KBM-7 (cell line): ENCODE measurements around the gene ARNT2.
A peak's percentile ranks its signal among the peaks of the same experiment; 100 is the strongest.

ENCODE experiments used
- DNase-seq: peaks from one replicate; pipeline ENCODE4 v3.0.0-alpha.2; 2015
- in situ Hi-C: fragments of 300-500 bp; cut with MboI; formaldehyde crosslinking; loops from 2 replicates; pipeline ENCODE4 v1.14.3; 2020; ENCODE audit warnings: low sequenced_read_pairs, low pct_unique_long_range_greater_than_20kb, mixed read lengths

ARNT2 gene

DNA sequence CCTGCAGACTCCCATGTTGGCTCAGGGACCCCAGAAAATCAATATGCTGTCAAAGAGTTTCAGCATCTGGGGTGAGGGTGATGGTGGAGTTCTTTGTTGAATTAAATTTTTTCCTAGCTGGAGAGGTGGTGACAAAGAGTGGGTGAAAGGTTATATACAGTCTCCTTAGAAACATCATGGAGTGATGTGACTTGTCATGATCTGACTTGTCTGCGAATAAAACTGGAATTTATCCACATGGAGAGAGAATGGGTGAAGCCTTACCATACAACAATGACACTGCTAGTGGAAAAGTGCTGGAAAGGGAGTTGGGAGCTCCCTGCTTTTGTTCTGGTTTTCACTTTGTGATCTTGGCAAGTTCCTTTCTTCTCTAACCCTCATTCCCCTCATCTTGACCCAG is 75.0 kb downstream of the ARNT2 start:
- no peak for DNase-seq
- in situ Hi-C loops: no loop called here

DNA sequence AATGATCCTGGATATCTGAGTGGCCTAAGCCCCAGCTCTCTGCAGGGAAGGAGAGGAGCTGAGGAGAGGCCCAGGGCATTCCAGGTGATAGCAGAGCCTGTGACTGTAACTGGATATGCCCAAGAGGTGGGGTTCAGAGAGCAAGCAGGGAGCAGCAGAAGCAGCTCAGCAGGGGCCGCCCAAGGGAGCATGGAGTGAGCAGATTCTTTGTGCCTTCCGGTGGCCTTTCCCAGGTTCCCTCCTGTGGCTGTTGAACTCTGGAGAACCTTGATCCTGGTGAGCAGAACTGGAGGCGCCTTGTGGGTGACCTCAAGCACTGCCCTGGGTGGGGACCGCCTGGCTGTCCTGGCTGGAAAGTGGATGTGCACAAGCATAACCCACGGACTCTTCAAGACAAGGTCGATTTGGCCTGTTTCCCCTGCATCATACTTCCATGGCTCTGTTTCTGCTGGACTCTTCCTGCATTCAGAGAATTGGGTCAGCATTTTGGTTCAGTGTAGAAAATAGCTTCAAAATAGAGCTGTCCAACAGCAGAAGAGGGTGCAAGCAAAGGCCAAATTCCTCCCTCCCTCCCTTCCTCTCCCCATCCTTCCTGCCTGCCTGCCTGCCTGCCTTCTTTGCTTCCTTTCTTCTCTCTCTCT is 76.1 kb downstream of the ARNT2 start:
- no peak for DNase-seq
- in situ Hi-C loops: no loop called here

DNA sequence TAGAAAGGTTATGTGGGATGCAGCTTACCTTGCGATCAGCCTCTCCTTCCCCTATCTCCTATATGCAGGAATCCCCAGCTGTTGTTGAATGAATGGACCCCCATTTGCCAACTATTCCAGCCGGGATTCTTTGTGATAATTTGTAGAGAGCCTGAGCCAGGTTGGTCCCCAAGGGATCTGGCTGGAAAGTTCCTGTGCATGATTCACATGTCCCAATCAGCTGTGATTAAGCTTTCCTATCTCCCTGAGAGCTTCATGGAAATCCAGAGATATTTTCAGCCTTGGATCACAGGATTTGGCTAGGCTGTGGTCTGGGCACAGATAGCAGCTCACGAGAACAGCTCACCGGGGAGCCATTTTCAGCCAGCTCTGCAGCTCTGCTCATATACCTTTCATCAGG is 76.7 kb downstream of the ARNT2 start:
- no peak for DNase-seq
- in situ Hi-C loops: no loop called here

DNA sequence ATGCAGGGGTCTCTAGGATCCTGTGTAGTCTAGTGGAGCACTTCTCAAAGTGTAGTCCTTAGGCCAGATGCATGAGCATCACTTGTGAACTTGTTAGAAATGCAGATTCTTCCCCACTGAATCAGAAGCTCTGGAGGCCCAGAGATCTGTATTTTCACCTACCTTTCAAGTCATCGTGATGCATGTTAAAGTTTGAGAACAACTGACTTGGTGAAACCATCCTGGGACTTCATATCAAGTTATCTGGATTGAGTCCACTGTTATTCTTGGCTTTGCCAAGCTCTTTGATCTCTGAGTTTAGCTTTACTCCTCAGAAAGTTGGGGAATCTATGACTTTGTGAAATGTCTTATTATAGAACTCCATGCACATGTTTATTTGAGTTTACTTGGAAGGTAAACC is 78.5 kb downstream of the ARNT2 start:
- no peak for DNase-seq
- in situ Hi-C loops: no loop called here

DNA sequence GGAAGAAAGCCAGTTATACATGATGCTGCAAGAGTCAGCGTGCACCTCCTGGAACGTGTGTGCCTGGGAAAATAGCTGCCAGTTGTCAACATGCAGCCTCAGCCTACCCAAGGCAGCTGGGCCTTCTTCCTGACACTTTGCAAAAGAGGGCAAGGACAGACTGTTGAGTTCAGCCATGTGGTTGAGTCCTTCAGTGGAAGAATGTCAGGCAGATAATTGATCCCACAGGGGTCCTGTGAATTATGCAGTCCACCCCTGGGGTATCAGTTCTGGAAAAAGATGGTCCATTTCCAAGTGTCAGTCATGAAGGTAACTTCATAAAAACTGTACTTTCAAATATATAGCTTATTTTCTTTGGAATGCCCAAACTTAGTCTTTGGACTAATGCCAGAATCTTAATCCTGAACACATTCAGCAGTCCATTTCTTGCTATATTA is 79.6 kb downstream of the ARNT2 start:
- DNase-seq: no peak
- in situ Hi-C loops: no loop called here

DNA sequence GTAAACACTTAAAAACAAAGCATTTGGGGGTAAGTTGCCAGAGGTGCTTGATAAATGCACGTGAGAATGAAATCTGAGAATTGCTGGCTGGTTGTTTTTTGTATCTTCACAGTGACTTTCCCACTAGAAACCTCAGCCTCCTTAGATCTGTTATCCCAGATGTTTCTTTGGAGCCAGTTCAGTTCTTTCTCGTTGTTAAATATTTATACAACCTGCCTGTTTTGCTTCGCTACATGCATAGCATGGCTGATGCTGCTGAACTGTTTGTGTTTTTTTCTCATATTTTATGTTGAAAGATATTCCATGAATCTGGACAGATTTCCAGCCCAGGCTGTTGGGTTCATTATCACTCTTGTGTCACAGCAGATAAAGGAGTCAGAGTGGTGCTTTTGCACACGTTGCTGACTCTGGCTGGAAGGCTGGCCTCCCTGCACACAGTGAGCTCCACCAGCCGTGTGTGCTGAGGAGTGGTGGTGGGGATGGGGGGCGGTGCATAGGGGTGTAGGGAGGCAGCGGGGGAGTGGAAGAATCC is 80.2 kb downstream of the ARNT2 start:
- no peak for DNase-seq
- in situ Hi-C loops: no loop called here

DNA sequence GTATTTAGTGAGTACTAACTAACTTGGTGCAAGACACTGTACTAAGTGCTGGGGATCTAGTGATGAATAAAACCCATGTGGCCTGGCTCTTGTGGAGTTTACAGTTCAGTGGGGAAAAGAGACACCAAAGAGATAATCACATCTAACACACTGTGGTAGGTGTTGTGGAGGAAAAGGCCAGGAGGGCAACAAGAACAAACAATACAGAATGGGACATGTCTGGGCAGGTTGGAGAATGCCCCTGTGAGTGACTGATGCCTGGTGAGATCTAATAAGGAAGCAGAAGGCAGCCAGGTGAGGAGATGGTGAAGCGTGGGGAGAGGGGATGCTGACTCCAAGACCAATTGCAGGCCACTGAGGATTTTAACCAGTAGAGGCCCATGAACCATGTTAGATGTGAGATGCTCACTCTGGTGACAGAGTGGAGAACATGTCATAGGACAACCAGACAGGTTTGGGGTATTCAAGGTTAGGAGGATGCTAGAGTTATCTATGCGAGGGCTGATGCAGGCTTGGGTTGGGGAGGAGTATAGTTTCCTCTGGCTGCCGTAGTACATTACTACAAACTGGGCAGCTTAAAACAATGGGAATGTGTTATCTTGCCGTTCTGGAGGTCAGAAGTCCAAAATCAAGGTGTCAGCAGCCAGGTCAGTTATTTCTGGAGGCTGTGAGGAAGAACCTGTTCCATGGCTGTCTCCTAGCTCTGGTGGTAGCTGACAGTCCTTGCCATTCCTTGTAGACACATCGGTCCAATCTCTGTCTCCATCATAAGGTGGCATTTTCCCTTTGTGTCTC is 81.4 kb downstream of the ARNT2 start:
- in situ Hi-C loops: no loop called here
- DNase-seq: peak; percentile 16

DNA sequence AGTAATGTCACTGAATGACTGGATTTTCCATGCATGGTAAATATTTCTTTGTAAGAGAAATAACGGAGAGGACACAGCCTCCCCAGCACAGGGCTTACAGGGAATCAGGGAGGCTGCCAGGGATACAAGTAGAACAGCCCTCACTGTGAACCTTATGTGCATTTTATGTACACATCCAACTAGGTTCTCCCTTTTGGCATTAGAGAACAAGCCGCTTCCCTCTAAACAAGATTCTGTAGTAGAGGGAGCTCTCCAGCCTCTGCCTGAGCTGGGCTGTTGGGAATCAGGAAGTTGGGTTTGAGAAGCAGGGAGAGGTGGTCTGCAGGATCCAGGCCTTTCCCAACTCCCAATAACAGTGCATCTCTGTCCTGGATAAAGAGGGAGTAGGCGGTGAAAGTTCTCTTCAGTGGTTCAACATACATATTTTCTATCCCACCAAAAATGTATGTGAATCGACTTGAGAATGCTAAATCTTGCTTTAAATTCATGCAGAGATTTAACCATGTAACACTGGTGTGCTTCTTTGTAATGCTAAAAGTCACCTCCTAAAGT is 83.7 kb downstream of the ARNT2 start:
- no peak for DNase-seq
- in situ Hi-C loops: no loop called here

DNA sequence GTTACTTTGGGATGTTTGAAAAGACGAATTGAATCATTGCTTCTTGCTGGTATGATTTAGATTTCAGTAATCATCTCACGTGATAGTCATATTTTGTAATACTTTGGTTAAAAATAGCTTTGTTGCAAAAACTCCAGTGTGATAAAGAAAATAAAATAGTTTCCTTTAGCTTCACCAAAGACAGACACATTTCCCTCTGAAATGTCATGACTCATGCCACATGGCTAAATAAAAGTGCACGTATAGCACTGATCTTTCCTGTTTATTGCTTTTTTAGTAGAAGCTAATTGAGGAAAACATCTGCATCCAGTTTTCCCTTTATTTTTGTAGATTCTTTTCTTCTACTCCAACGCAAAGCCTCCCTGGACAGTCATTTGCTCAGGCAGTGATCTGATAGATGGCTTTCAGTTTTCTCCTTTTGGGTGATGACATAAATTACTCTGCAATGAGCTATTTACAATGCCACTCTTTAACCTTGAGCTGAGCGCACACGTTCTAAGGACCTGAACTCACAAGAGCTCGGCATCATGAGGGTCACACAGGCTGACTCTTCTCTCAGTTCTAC is 84.9 kb downstream of the ARNT2 start:
- DNase-seq: no peak
- in situ Hi-C loops: no loop called here

DNA sequence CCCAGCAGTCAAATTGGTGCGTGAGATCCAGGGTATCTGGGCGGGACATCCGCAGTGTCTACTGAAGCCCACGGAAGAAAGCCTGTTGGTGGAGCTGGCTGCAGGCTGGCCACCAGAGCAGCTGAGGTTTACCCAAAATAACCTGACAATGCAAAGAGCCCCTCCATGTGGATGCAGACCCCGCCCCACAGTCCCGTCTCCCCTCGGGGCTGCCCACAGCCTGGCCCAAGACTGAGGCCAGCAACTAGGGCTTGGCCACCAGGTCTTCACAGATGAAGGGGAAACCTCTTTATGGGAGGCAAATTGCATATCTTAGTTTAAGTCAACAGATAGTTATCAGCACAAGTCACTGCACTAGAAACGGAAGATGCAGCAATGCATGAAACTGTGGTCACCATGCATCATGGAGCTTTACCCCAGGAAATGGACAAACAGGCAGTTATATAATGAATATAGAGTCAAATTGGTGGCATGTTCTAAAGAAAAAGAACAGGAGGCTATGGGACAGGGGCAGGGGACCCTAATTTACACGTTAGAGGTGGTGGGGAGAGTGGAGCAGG is 86.3 kb downstream of the ARNT2 start:
- DNase-seq: no peak
- in situ Hi-C loops: no loop called here

DNA sequence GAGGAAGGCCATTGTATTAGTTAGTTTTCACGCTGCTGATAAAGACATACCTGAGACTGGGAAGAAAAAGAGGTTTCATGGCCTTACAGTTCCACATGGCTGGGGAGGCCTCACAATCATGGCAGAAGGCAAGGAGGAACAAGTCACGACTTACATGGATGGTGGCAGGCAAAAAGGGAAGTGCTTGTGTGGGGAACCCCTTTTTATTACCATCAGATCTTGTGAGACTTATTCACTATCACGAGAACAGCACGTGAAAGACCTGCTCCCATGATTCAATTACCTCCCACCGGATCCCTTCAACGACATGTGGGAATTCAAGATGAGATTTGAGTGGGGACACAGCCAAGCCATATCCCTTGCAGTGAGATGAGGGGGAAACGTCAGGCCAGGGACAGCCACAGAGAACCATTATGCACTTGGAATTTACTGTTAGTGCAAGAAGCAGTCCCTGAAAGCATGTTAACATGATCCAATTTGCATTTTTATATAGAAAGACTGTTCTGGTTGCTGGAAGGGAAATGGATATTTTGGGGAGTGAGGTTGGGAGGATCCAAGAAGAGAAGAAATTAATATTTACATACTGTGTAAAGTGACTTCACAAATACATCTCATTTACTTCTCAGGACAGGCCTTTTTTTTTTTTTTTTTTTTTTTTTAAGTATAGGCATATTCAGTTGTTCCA is 87.1 kb downstream of the ARNT2 start:
- in situ Hi-C loops: no loop called here

DNA sequence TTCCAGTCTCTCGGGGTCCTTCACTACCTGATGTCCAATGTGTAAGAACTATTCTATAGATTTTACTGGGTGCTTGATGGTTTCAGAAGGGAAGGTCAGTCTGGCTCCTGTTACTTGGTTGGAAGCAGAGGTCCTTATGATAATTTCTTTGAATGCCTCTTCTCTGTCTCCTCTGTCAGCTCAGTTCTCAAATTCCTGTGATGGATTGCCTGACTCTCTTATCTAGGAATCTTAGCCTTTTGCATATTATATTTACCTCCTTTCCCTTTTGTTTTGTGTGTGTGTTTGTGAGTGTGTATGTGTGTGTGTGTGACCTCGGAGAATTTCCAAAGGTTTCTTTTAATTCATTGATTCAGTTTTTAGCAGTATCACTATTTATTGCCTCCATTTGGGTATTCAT is 88.2 kb downstream of the ARNT2 start:
- no peak for DNase-seq

More for the DNA sequence above, 87.1 kb downstream of the ARNT2 start:
- no peak for DNase-seq

DNA sequence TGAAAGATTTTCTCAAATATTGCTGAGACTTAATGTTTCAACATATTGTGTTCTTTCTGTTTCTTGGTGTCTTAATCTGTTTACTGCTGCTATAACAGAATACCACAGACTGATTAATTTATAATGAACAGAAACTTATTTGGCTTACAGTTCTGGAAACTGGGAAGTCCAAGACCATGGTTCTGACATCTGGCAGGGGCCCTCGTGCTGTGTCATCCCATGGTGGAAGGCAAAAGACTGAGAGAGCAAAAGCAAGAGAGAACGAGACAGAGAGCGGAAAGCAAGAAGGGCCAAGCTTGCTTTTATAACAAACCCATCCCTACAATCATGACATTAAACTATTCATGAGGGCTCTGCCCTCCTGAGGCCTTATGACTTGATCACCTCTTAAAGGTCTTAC is 88.7 kb downstream of the ARNT2 start:
- in situ Hi-C loops: no loop called here

More for the DNA sequence above, 88.2 kb downstream of the ARNT2 start:
- in situ Hi-C loops: no loop called here

DNA sequence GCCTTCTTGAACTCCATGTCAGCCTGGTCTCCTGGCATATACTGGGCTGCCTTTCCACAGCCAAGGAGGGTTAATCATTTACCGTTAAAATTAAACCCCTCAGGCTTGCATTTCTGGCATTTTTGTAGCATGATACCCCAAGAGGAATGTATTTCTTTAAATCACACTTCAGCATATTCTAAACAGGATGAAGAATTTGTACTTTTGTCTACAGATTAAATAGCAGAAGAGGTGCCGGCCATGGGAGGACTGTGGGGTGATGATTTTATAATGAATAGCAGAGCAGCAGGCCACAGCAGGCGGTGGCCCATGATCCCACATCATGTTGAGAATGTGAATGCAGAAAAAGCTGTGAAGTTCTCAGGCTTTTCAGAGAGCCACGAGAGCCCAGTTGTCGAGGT is 90.2 kb downstream of the ARNT2 start:
- DNase-seq: no peak
- in situ Hi-C loops: no loop called here

More for the DNA sequence above, 88.7 kb downstream of the ARNT2 start:
- no peak for DNase-seq

DNA sequence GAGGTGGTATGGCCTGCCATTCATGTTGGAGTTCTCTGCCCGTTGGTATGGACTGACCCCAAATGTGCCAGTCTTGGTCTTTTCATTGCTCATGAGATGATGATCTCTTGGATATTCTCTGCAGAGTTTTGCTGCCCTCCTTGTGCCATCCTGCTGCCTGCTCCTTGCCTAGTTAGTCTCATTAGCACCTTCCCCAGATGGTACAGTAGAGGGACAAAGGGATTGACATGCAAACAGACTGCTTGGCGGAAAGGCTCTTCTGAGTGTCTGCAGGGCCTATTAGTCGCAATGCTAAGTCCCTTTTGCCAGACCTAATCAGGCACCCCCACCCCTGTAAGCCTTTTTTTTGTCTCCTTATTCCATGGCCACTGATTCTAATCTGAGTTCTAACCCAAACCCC is 90.6 kb downstream of the ARNT2 start:
- no peak for DNase-seq
- in situ Hi-C loops: no loop called here

DNA sequence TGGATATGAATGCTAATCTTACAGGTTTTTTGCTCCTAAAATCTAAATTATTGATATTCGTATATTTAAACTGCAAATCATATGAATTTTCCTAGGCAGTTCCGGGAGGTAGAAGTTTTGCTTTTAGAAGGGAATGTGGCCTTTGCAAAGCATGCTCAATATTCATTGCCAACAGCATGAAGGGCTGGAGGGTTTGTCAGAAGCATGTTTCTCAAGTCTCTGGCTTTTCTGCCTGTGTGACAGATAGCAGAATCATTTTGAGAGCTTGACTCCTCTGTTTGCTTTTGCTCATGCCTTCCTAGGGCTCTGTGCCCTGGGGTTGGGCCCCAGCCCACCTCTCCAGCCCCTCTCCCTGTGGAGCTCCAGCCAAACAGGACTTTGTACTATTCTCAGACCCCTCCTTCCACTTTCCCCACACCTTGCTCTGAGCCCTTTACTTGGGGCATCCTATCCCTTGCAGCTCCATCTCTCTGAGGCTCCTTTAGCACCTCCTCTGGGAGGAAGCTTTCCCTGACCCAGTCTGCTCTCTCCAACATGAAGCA is 91.3 kb downstream of the ARNT2 start:
- no peak for DNase-seq
- in situ Hi-C loops: no loop called here

DNA sequence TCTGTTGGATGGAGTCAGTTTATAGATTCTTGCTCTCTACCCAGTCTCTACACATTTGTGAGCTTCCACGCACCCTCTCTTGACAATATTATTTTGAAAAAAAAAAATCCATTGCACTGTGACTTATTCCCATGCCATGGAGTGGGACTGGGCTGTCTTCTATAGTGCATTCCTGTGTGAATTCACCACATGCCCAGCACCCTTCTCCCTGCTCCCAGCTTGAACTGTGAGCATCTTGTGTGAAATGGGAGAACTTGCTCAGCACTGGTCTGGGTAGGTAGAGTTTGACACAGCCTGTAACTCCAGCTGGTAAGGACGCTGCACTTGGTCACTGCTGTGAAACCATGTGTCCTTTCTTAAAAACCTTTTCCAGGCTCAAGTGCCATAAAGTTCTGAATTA is 91.9 kb downstream of the ARNT2 start:
- no peak for DNase-seq
- in situ Hi-C loops: no loop called here

DNA sequence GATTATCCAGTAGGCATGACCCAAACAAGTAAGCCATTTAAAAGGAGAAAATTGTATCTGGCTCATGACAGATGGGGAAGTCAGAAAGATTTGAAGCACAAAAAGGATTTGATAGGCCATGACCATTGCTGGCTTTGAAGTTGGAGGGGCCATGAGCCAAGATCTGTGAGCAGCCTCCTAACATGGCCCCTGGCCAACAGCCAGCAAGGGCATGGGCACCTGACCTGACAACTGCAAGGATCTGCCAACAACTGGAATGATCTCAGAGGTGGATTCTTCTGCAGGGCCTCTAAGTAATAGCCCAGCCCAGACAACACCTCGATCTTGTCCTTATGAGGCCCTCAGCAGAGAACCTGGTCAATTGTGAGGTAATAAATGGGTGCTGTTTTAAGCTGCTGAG is 93.0 kb downstream of the ARNT2 start:
- in situ Hi-C loops: no loop called here
- no peak for DNase-seq

DNA sequence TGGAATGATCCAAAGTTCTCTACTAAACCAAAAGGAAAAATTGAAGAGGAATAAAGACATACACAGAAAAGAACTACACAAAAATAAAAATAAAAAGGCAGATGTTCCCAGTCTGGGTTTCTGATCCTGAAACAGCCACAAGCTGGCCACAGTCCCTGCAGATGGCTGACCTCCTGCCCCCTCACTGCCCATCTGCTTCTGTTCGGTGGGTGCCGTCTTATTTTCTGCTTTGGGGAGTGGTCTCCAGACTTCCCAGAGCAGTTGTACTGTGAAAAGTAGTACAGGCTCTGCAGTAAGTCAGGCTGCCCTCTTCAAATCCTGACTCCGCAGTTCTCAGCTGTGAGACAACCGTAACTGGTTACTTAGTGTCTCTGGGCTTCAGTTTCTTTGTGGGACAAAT is 94.5 kb downstream of the ARNT2 start:
- in situ Hi-C loops: no loop called here
- DNase-seq: no peak
